SU-DHL-6 (cell line): ENCODE data around the gene CCL17.

Source experiments
- H2AFZ ChIP-seq: fragments of 200-600 bp; sonication (generic); 2 replicates; pipeline ENCODE4 v1.6.1; 2014; ENCODE audit warnings: low read depth, mild to moderate bottlenecking, moderate library complexity, mixed read lengths, antibody characterized with exemption, low read length; ENCODE audit not compliant: severe bottlenecking
- H3F3A ChIP-seq: fragments of 200-600 bp; shearing (Covaris generic); 2 replicates; pipeline ENCODE4 v1.6.0; 2016; ENCODE audit warnings: antibody characterized with exemption, mild to moderate bottlenecking; ENCODE audit not compliant: insufficient read depth
- H3K27ac ChIP-seq: fragments of 200-600 bp; sonication (generic); 2 replicates; pipeline ENCODE4 v1.5.1; 2016; ENCODE audit warnings: low read depth, mild to moderate bottlenecking, low read length, moderate library complexity, mixed read lengths
- H3K27me3 ChIP-seq: fragments of 200-600 bp; sonication (generic), shearing (Covaris generic); 2 replicates; pipeline ENCODE4 v1.6.0; 2014; ENCODE audit warnings: mild to moderate bottlenecking, low read length
- H3K36me3 ChIP-seq: fragments of 200-600 bp; sonication (generic); 2 replicates; pipeline ENCODE4 v1.6.1; 2014; ENCODE audit warnings: mild to moderate bottlenecking, low read length, mixed read lengths
- H3K4me2 ChIP-seq: fragments of 300-600, 200-600 bp; shearing (Covaris generic), sonication (generic); 2 replicates; pipeline ENCODE4 v1.6.0; 2014; ENCODE audit warnings: low read length, low read depth, mild to moderate bottlenecking; ENCODE audit not compliant: poor library complexity, severe bottlenecking
- H3K4me3 ChIP-seq: fragments of 200-600 bp; sonication (generic); 2 replicates; pipeline ENCODE4 v1.5.1; 2014; ENCODE audit warnings: antibody characterized with exemption, low read length, mild to moderate bottlenecking, mixed read lengths; ENCODE audit not compliant: insufficient read depth, poor library complexity, severe bottlenecking
- H3K79me2 ChIP-seq: fragments of 200-600 bp; sonication (generic); 2 replicates; pipeline ENCODE4 v1.6.1; 2014; ENCODE audit warnings: mild to moderate bottlenecking, low read length, moderate library complexity; ENCODE audit not compliant: insufficient read depth
- H3K9ac ChIP-seq: fragments of 200-600 bp; sonication (generic); 2 replicates; pipeline ENCODE4 v1.7.0; 2014; ENCODE audit warnings: mild to moderate bottlenecking, low read length
- H3K9me2 ChIP-seq: fragments of 200-600 bp; sonication (generic); replicated peaks from 2 replicates; pipeline ENCODE4 v1.6.1; 2014; ENCODE audit warnings: low read length; ENCODE audit not compliant: insufficient read depth
- H3K9me3 ChIP-seq: fragments of 200-600 bp; sonication (generic); 2 replicates; pipeline ENCODE4 v1.6.1; 2014; ENCODE audit warnings: low read length, mixed read lengths; ENCODE audit not compliant: insufficient read depth
- H4K20me1 ChIP-seq: fragments of 200-600 bp; sonication (generic); 2 replicates; pipeline ENCODE4 v1.6.1; 2014; ENCODE audit warnings: low read depth, mild to moderate bottlenecking, antibody characterized with exemption, low read length, moderate library complexity, mixed read lengths
- EZH2phosphoT487 ChIP-seq: fragments of 200-600 bp; sonication (generic), shearing (Covaris generic); conservative IDR thresholded peaks from 2 replicates; pipeline ENCODE4 v1.6.1; 2018; ENCODE audit warnings: mild to moderate bottlenecking, antibody characterized with exemption, low read length, moderate library complexity, mixed read lengths
- TF ChIP-seq, protein P1 (sequence below): fragments of 200-600 bp; sonication (generic); IDR thresholded peaks from one replicate; pipeline ENCODE4 v1.5.1; 2017; ENCODE audit warnings: antibody characterized with exemption, mild to moderate bottlenecking, low read length, moderate library complexity; ENCODE audit not compliant: insufficient read depth, poor library complexity, severe bottlenecking

The CCL17 gene

DNA sequence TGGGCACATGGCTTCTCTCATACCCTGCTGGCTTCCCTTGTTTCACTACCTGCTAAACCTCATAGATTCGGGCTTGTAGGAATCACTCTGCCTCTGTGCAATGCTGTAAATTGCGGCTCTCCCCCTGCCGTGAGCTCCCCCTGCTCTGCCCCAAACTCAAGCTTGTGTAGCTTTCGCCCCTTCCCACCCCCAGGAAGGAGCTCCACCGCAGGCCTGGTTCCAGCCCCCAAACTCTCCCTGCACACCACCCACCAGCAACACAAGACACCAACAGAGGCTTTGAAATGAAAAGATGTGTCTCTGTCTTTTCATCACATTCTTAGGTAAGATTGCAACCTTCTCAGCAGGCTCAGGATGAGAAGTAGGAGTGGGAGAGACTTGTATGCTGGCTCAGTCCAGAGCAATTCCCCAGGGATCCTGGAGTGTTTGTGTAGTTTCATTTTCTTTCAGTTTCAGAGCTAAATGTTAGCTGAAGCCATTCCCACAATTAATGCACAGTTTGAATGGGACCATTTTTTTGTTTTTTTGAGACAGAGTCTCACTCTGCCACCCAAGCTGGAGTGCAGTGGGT lies 18.1 kb upstream of the CCL17 start:
- no peak overlapping the region for H2AFZ ChIP-seq
- H3K27ac ChIP-seq: no peak overlapping the region
- H3K27me3 ChIP-seq: no peaks in the 10 kb centered on the region
- H3K4me3 ChIP-seq: no peak overlapping the region
- no peaks in the 10 kb centered on the region for H3K36me3 ChIP-seq
- no peaks in the 10 kb centered on the region for H3F3A ChIP-seq
- H3K9ac ChIP-seq: no peak overlapping the region
- H3K9me3 ChIP-seq: no peaks in the 10 kb centered on the region
- TF ChIP-seq EZH2phosphoT487: no peak
- TF ChIP-seq, protein P1, sequence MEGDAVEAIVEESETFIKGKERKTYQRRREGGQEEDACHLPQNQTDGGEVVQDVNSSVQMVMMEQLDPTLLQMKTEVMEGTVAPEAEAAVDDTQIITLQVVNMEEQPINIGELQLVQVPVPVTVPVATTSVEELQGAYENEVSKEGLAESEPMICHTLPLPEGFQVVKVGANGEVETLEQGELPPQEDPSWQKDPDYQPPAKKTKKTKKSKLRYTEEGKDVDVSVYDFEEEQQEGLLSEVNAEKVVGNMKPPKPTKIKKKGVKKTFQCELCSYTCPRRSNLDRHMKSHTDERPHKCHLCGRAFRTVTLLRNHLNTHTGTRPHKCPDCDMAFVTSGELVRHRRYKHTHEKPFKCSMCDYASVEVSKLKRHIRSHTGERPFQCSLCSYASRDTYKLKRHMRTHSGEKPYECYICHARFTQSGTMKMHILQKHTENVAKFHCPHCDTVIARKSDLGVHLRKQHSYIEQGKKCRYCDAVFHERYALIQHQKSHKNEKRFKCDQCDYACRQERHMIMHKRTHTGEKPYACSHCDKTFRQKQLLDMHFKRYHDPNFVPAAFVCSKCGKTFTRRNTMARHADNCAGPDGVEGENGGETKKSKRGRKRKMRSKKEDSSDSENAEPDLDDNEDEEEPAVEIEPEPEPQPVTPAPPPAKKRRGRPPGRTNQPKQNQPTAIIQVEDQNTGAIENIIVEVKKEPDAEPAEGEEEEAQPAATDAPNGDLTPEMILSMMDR: no peak
- H3K4me2 ChIP-seq: no peak overlapping the region
- H3K9me2 ChIP-seq: no peaks in the 10 kb centered on the region
- H3K79me2 ChIP-seq: no peaks in the 10 kb centered on the region
- H4K20me1 ChIP-seq: no peaks in the 10 kb centered on the region

DNA sequence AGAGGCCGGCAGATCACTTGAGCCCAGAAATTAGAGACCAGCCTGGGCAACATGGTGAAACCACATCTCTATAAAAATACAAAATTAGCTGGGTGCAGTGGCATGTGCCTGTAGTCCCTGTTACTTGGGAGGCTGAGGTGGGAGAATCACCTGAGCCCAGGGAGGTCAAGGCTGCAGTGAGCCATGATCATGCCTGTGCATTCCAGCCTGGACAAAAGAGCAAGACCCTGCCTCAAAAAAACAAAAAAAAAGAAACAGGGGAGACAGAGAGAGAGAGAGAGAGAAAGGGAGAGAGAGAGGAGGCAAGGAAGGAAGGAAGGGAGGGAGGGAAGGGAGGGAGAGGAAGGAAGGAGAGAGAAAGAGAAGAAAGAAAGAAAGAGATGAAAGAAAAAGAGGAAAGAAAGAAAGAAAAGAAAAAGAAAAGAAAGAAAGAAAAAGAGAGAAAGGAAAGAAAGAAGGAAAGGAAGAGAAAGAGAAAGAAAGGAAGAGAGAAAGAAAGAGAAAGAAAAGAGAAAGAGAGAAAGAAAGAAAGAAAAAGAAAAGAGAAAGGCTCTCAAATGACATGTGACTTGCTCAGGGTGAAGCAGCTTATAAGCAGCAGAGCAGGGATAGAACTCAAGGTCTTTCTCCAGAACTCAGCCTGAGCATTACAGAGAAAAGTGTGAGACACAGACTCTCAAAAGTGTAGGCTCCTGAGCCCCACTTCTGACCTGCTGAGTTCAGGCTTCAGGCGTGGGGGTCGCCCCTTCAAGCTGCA lies 16.8 kb upstream of the CCL17 start:
- H3K36me3 ChIP-seq: no peaks in the 10 kb centered on the region
- no peak overlapping the region for H2AFZ ChIP-seq
- no peaks in the 10 kb centered on the region for H3K27me3 ChIP-seq
- no peaks in the 10 kb centered on the region for H4K20me1 ChIP-seq
- H3K9ac ChIP-seq: no peak overlapping the region
- no peaks in the 10 kb centered on the region for H3K9me2 ChIP-seq
- H3K27ac ChIP-seq: no peak overlapping the region
- no peaks in the 10 kb centered on the region for H3K79me2 ChIP-seq
- H3K4me3 ChIP-seq: no peak overlapping the region
- no peak overlapping the region for H3K4me2 ChIP-seq
- no peaks in the 10 kb centered on the region for H3F3A ChIP-seq
- TF ChIP-seq EZH2phosphoT487: no peak
- TF ChIP-seq, protein P1: no peak
- no peaks in the 10 kb centered on the region for H3K9me3 ChIP-seq

DNA sequence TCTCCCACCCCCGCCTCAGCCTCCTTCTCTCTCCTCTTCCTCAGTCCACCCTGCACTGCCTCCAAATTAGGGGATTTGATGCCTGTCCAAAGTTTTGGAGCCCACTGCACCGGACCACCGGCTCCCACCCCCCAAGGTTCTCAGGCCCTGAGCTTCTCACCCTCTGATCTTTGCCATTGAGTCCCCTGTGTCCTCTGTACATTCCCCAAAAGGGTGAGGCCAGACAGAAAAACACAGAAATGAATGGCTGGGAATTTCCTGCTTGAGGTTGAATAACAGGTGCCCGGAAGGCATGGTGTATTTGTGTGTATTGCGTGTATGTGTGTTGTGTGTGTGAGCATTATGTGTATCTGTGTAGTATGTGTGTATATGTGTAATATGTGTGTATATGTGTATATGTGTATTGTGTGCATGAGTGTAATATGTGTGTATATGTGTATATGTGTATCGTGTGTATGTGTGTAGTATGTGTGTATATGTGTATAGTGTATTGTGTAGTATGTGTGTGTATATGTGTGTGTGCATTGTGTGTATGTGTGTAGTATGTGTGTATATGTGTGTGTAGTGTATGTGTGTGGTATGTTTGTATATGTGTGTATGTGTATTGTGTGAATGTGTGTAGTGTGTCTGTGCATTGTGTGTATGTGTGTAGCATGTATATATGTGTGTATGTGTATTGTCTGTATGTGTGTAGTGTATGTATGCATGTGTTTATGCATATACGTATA lies 16.0 kb upstream of the CCL17 start:
- H2AFZ ChIP-seq: no peak overlapping the region
- H3F3A ChIP-seq: no peaks in the 10 kb centered on the region
- no peak for TF ChIP-seq EZH2phosphoT487
- no peaks in the 10 kb centered on the region for H3K27me3 ChIP-seq
- no peak overlapping the region for H3K4me2 ChIP-seq
- no peaks in the 10 kb centered on the region for H3K79me2 ChIP-seq
- H3K36me3 ChIP-seq: no peaks in the 10 kb centered on the region
- no peak overlapping the region for H3K9ac ChIP-seq
- H3K27ac ChIP-seq: no peak overlapping the region
- H3K9me3 ChIP-seq: no peaks in the 10 kb centered on the region
- no peaks in the 10 kb centered on the region for H3K9me2 ChIP-seq
- H4K20me1 ChIP-seq: no peaks in the 10 kb centered on the region
- H3K4me3 ChIP-seq: no peak overlapping the region
